HG03060 (cell line): ENCODE data around the gene CELF1.
"Not testable (repeated sequence)": the region's sequence is repeated elsewhere in the genome, so short reads cannot be mapped to it uniquely, and the experiment has no call there.

Experiments used
- ATAC-seq: cut with Tn5 transposase; IDR thresholded peaks from one replicate; pipeline ENCODE4 v1.9.1; 2021; ENCODE audit warnings: low read depth, moderate number of reproducible peaks; ENCODE audit not compliant: unreplicated experiment

CELF1 gene

GRCh38 chr11:47577460-47578041 lies 24.6 kb upstream of the CELF1 start:
- ATAC-seq: no peak

DNA sequence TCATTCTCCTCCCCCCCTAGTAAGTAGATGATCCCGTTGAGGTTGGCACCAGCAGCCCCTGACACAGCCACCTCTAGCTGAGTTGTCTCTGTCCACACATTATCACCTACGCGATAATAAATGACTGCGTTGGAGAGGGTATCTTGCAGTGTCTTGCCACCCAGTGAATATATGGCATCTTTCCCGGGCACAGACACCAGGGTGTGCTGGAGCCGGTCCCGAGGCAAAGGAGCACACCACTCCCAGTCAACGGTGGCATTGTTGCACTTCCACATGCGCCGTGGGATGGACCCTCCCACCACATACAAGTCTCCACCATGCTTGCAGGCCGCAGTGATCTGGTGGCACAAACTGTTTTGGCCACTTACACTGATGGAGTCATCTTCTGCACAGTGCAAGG lies 20.4 kb upstream of the CELF1 start:
- no peak for ATAC-seq

- no peak for ATAC-seq
Observed at GRCh38 chr11:47572715-47573255, 19.9 kb upstream of the CELF1 start.

DNA sequence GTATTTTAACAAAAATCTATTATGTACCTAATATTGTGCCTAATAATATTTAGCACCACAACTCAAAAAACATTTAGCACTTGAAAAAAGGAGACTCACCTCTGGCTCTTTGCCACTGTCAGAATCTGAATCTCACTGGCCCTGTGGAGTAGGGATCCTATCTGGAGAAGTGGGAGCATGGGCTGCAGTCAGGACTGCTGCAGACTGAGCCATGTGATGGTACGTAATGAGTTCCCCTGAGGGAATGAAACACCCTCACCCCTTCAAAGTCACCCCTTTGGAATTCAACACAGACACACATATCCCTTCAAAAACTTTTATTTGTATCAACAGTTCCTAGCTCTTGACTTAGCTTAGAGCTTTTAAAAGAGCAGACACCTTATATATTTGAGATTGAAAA lies 19.0 kb upstream of the CELF1 start:
- ATAC-seq: no peak

DNA sequence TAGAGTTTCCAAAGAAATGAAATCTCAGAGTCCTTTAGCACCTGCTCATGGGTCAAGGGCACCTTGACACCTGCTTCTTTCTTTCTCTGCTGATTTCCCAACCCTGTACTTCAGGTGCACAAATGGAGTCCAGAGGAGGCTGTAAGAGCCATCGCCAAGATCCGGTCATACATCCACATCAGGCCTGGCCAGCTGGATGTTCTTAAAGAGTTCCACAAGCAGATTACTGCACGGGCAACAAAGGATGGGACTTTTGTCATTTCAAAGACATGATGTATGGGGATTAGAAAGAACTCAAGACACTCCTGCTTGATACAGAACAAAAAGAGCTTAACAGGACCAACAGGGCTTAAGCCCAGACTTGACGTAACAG lies 18.4 kb upstream of the CELF1 start:
- no peak for ATAC-seq

- no peak for ATAC-seq
Observed at GRCh38 chr11:47570651-47571356, 17.9 kb upstream of the CELF1 start.

DNA sequence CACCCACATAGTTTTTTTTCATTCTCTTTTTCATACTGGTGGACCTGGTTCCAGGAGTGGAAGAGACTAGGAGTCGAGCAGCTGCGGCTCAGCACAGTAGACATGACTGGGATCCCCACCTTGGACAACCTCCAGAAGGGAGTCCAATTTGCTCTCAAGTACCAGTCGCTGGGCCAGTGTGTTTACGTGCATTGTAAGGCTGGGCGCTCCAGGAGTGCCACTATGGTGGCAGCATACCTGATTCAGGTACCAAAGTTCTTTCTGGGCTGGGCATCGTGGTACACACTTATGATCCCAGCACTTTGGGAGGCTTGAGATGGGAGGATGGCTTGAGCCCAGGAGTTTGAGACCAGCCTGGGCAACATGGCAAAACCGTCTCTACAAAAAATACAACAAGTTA lies 16.7 kb upstream of the CELF1 start:
- no peak for ATAC-seq

- ATAC-seq: no peak
Observed at GRCh38 chr11:47566149-47566698, 13.3 kb upstream of the CELF1 start.

GRCh38 chr11:47565340-47566148 lies 12.6 kb upstream of the CELF1 start, which contains the start of gene PTPMT1:
TSS of gene PTPMT1 (plus strand) at chr11:47565599. CDS start at chr11:47565623, 24 bp downstream.
- ATAC-seq: no peak

- no peak for ATAC-seq
Observed at GRCh38 chr11:47564933-47565339, 12.0 kb upstream of the CELF1 start.

GRCh38 chr11:47564366-47564765 lies 11.4 kb upstream of the CELF1 start:
- not testable (repeated sequence) for ATAC-seq

GRCh38 chr11:47562393-47562792 lies 9.5 kb upstream of the CELF1 start:
- not testable (repeated sequence) for ATAC-seq

DNA sequence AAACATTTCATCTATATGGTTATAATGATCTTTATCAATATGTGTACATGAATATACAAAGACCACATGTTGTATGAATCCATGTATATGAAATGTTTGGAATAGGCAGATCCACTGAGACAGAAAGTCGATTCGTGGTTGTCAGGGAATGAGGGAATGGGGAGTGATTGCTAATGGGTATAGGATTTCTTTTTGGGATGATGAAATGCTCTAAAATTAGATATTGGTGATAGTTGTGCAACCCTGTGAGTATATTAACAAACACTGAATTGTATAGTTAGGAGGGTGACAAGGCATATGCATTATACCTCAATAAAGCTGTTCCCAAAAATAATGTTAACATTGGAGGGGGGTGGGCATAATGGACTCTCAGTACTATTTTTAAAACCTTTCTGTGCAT lies 7.5 kb upstream of the CELF1 start:
- no peak for ATAC-seq

DNA sequence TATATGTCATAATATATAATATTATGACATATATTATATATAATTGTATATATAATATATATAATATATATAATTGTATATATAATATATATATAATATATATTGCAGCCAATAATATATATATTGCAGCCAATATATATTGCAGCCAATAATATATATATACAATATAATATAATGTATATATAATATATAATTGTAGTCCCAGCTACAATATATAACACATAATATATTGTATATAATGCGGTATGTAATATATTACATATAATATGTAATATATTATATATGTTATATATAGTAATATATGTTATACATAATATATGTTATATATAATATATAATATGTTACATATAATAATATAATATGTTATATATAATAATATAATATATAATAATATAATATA lies 5.8 kb upstream of the CELF1 start:
- no peak for ATAC-seq

DNA sequence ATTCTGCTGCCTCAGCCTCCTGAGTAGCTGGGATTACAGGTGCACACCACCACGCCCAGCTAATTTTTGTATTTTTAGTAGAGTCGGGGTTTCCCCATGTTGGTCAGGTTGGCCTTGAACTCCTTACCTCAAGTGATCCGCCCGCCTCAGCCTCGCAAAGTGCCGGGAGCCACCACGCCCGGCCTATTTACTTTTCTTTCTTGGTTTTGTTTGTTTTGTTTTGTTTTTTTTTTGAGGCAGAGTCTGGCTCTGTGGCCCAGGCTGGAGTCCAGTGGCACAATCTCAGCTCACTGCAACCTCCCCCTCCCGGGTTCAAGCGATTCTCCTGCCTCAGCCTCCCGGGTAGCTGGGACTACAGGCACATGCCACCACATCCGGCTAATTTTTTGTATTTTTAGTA lies 4.1 kb upstream of the CELF1 start:
- ATAC-seq: not testable (repeated sequence)

DNA sequence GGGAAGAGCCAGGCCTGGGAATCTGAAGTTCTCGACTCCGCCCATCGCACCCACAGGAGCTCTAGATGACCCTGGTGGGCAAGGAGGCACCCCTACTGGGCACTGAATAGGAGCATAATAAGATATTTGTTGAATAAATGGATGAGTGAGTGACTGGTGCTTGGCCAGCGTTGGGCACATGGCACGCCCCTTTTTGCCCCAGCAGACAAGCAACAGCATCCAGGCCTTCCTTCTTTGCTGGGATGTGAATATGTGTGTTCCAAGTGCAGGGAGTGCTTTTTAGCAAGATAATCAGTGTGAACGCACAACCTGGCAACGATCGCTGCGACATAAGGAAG lies 443 bp upstream of the CELF1 start:
- ATAC-seq: peak; percentile 23

- no peak for ATAC-seq
Observed at GRCh38 chr11:47552056-47552565, 821 bp downstream of the CELF1 start.

DNA sequence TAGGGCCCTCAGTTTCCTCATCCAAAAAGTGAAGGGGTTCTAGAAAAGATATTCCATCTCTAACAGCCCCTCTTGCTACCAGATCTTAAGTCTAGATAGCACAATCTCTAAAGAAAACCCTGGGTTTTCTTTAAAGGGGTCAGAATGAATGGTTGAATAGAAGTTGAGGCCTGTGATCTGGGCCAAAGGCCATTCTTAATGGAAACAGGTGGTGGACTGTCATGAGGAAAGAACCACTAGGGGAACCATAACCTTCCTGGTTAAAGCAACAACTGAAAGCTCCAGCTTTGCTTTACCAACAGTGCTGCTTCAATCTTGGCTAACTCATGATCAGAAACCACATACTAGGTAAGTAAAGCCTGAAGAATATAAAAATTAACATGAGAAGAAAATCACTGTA lies 1.8 kb downstream of the CELF1 start:
- ATAC-seq: no peak

- ATAC-seq: no peak
Observed at GRCh38 chr11:47550288-47551047, 2.5 kb downstream of the CELF1 start.

GRCh38 chr11:47546274-47546673 lies 6.7 kb downstream of the CELF1 start:
- not testable (repeated sequence) for ATAC-seq
